ENCODE data around the gene SS18L1. TPM values are rescaled to one million over a fixed set of nuclear protein-coding genes. Genes with fewer than 3 reads are reported as not detected.

SS18L1 gene
- total RNA-seq, 1 experiment from 2014 or later = 28.1 TPM

DNA sequence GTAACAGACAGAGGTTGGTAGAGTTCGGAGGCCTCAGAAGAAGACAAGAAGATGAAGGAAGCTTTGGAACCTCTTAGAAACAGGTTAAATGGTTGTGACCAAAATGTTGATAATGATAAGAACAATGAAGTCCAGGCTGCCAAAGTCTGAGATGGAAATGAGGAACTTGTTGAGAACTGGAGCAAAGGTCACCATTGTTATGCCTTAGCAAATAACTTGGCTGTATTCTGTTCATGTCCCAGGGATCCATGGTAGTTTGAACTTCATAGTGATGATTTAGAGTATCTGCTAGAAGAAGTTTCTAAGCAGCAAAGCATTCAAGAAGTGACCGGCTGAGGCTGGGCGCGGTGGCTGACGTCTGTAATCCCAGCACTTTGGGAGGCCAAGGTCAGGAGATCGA is 32.4 kb upstream of the SS18L1 start:
- Histone ChIP-seq H4K20me1 (ENCODE audit: insufficient read depth) (no peaks in the 10 kb centered on the region), H3K27ac (ENCODE audit: low read depth, low read length) (no peak overlapping the region), H3K9ac (ENCODE audit: low read length) (no peak overlapping the region), H3K4me2 (ENCODE audit: low read length) (no peak overlapping the region), H3K9me3 (ENCODE audit: control insufficient read depth in 1 of 2, insufficient read depth in 1 of 2, low read depth in 1 of 2, low read length in 2 of 2) (peaks cover 11 to 12% of the 10 kb centered on the region in 2 experiments; a peak in 3 of 4 replicates), H3K4me3 (replicated peaks in 1 of 2; ENCODE audit: low read depth in 1 of 2, low read length in 2 of 2) (no peak overlapping the region), H3K9me2 (ENCODE audit: insufficient read depth) (no peaks in the 10 kb centered on the region), H3K79me2 (ENCODE audit: insufficient read depth, low read length) (no peaks in the 10 kb centered on the region), H3K27me3 (ENCODE audit: insufficient read depth, low read length) (no peaks in the 10 kb centered on the region), H3K4me1 (ENCODE audit: control insufficient read depth in 1 of 2, insufficient read depth in 2 of 2, low read length in 2 of 2) (no peaks in the 10 kb centered on the region), H2AFZ (ENCODE audit: low read depth, low read length, poor library complexity, severe bottlenecking) (no peak overlapping the region), H3K36me3 (ENCODE audit: control insufficient read depth in 1 of 2, insufficient read depth in 2 of 2, low read length in 2 of 2) (no peaks in the 10 kb centered on the region)
- CTCF ChIA-PET = no interaction called here
- POLR2A ChIA-PET = no interaction called here
- RAD21 ChIA-PET (ENCODE audit: low non-redundant PET in 1 of 2, low total read pairs in 2 of 2, uncharacterized antibody in 2 of 2, unreplicated experiment in 2 of 2) = no interaction called here
- DNase-seq (ENCODE audit: low read depth, low spot score) (no peak), ATAC-seq (no peak)
- intact Hi-C loops (cut with micrococcal nuclease) = no loop called here
- no TSS peak for BruUV-seq (replicated peaks)
- no peak for TF ChIP-seq ELF1 (IDR thresholded peaks at IDR 0.05; ENCODE audit: borderline replicate concordance, low read depth)
- no peak for TF ChIP-seq FOSL1 (IDR thresholded peaks at IDR 0.05; ENCODE audit: low read depth)
- TF ChIP-seq, protein P1, sequence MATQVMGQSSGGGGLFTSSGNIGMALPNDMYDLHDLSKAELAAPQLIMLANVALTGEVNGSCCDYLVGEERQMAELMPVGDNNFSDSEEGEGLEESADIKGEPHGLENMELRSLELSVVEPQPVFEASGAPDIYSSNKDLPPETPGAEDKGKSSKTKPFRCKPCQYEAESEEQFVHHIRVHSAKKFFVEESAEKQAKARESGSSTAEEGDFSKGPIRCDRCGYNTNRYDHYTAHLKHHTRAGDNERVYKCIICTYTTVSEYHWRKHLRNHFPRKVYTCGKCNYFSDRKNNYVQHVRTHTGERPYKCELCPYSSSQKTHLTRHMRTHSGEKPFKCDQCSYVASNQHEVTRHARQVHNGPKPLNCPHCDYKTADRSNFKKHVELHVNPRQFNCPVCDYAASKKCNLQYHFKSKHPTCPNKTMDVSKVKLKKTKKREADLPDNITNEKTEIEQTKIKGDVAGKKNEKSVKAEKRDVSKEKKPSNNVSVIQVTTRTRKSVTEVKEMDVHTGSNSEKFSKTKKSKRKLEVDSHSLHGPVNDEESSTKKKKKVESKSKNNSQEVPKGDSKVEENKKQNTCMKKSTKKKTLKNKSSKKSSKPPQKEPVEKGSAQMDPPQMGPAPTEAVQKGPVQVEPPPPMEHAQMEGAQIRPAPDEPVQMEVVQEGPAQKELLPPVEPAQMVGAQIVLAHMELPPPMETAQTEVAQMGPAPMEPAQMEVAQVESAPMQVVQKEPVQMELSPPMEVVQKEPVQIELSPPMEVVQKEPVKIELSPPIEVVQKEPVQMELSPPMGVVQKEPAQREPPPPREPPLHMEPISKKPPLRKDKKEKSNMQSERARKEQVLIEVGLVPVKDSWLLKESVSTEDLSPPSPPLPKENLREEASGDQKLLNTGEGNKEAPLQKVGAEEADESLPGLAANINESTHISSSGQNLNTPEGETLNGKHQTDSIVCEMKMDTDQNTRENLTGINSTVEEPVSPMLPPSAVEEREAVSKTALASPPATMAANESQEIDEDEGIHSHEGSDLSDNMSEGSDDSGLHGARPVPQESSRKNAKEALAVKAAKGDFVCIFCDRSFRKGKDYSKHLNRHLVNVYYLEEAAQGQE (IDR thresholded peaks at IDR 0.05; ENCODE audit: low read depth) = no peak

DNA sequence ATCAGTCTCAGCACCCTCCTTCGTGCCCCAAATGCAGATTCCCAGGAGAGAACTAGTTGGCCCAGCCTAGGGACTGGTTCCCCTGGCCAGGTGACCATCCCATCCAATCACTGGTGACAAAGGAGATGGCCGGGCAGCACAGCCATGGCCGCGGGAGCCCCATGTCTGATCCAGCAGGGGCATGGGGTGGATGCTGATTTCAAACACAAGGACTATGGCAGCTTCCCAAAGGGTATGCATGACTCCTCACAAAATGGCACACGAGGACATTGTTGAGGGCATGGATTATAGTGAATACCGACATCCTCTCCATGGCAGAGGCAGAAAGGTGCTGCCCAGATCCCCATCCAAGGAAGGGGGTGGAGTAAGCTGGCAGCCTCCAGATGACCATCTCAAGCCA is 31.2 kb upstream of the SS18L1 start:
- TF ChIP-seq, protein P2, sequence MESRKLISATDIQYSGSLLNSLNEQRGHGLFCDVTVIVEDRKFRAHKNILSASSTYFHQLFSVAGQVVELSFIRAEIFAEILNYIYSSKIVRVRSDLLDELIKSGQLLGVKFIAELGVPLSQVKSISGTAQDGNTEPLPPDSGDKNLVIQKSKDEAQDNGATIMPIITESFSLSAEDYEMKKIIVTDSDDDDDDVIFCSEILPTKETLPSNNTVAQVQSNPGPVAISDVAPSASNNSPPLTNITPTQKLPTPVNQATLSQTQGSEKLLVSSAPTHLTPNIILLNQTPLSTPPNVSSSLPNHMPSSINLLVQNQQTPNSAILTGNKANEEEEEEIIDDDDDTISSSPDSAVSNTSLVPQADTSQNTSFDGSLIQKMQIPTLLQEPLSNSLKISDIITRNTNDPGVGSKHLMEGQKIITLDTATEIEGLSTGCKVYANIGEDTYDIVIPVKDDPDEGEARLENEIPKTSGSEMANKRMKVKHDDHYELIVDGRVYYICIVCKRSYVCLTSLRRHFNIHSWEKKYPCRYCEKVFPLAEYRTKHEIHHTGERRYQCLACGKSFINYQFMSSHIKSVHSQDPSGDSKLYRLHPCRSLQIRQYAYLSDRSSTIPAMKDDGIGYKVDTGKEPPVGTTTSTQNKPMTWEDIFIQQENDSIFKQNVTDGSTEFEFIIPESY (IDR thresholded peaks at IDR 0.05; ENCODE audit: extremely low read depth, insufficient replicate concordance, low read length) = no peak
- TF ChIP-seq ZFX (IDR thresholded peaks at IDR 0.05) = no peak
- RAD21 ChIA-PET (ENCODE audit: low non-redundant PET in 1 of 2, low total read pairs in 2 of 2, uncharacterized antibody in 2 of 2, unreplicated experiment in 2 of 2) = no interaction called here
- H3K4me3 ChIP-seq (replicated peaks in 1 of 2; ENCODE audit: low read depth in 1 of 2, low read length in 2 of 2) = no peak overlapping the region
- H3K36me3 ChIP-seq (ENCODE audit: control insufficient read depth in 1 of 2, insufficient read depth in 2 of 2, low read length in 2 of 2) = no peaks in the 10 kb centered on the region
- CTCF ChIA-PET = no interaction called here
- H3K9me3 ChIP-seq (ENCODE audit: control insufficient read depth in 1 of 2, insufficient read depth in 1 of 2, low read depth in 1 of 2, low read length in 2 of 2) = peaks cover 7 to 12% of the 10 kb centered on the region in 2 experiments; a peak in 3 of 4 replicates
- no TSS peak for BruUV-seq (replicated peaks)
- intact Hi-C loops (cut with micrococcal nuclease) = no loop called here
- POLR2A ChIA-PET = no interaction called here
- no peak for DNase-seq (ENCODE audit: low read depth, low spot score)
- H3K27me3 ChIP-seq (ENCODE audit: insufficient read depth, low read length) = no peaks in the 10 kb centered on the region
- H3K79me2 ChIP-seq (ENCODE audit: insufficient read depth, low read length) = no peaks in the 10 kb centered on the region
- no peaks in the 10 kb centered on the region for H4K20me1 ChIP-seq (ENCODE audit: insufficient read depth)
- H3K9ac ChIP-seq (ENCODE audit: low read length) = no peak overlapping the region
- H3K27ac ChIP-seq (ENCODE audit: low read depth, low read length) = no peak overlapping the region
- H3K4me1 ChIP-seq (ENCODE audit: control insufficient read depth in 1 of 2, insufficient read depth in 2 of 2, low read length in 2 of 2) = no peaks in the 10 kb centered on the region
- H3K9me2 ChIP-seq (ENCODE audit: insufficient read depth) = no peaks in the 10 kb centered on the region
- no peak overlapping the region for H3K4me2 ChIP-seq (ENCODE audit: low read length)
- H2AFZ ChIP-seq (ENCODE audit: low read depth, low read length, poor library complexity, severe bottlenecking) = no peak overlapping the region
- no peak for ATAC-seq

Measured in HCT116 (cell line).